GM12878 (cell line): ENCODE results near the gene TRIM6. TPM values are rescaled to one million over a fixed set of nuclear protein-coding genes. Genes with fewer than 3 reads are reported as not detected.

ENCODE experiments used
- ATAC-seq: fragments of 200-7000 bp; cut with Tn5 transposase; 3 replicates; pipeline ENCODE4 v1.9.1; 2020; ENCODE audit warnings: mild to moderate bottlenecking, moderate library complexity
- BruUV-seq: library from RNA; stranded (reverse); fragments of 400-500 nt; replicated peaks from 2 replicates; lab custom pipeline; 2021; lab: Mats Ljungman, UMichigan
- CTCF ChIA-PET: fragments of 300-600 bp; sonication (Branson Sonifier 250); formaldehyde crosslinking; extraction: SDS; loops from one replicate; lab custom pipeline; 2021; ENCODE audit warnings: inconsistent platforms; lab: Yijun Ruan, JAX
- POLR2A ChIA-PET: fragments of 350-600 bp; formaldehyde crosslinking; extraction: SDS; loops from one replicate; lab custom pipeline; 2021; ENCODE audit warnings: inconsistent platforms; lab: Charles Lee
- RAD21 ChIA-PET: fragments of 300-600 bp; sonication (Branson Sonifier 250); formaldehyde crosslinking; loops from one replicate; lab custom pipeline; 2023; ENCODE audit warnings: antibody characterized with exemption; ENCODE audit not compliant: unreplicated experiment; lab: Charles Lee
- SMC1A ChIA-PET: fragments of 300-600 bp; sonication (Branson Sonifier 250); formaldehyde crosslinking; loops from one replicate; lab custom pipeline; 2023; ENCODE audit not compliant: unreplicated experiment, uncharacterized antibody; lab: Charles Lee
- DNase-seq: peaks from one replicate; pipeline ENCODE4 v3.0.0-alpha.2; 2011; ENCODE audit warnings: low read depth, low spot score
- FAIRE-seq: peaks from 3 replicates; lab custom pipeline; 2011; peaks lifted over from hg19 to GRCh38; lab: Jason Lieb, UNC
- H2AFZ ChIP-seq: 2 replicates; pipeline ENCODE4 v1.6.0; 2011; ENCODE audit warnings: low read depth, low read length, control low read depth; ENCODE audit not compliant: control insufficient read depth
- H3K27ac ChIP-seq: 2 replicates; pipeline ENCODE4 v1.5.1; 2011; ENCODE audit warnings: control low read depth; ENCODE audit not compliant: control insufficient read depth, insufficient read depth
- H3K27me3 ChIP-seq, 2 experiments: replicated peaks in 1 of 2; 2 replicates each; pipeline versions ENCODE4 v1.6.0 to v1.6.1; 2011; ENCODE audit warnings: low read length in 1 of 2; ENCODE audit not compliant: control insufficient read depth in 2 of 2, insufficient read depth in 2 of 2
- H3K36me3 ChIP-seq, 2 experiments: 2 replicates each; pipeline ENCODE4 v1.5.1; 2011; ENCODE audit warnings: low read length in 1 of 2; ENCODE audit not compliant: control insufficient read depth in 2 of 2, insufficient read depth in 2 of 2
- H3K4me1 ChIP-seq: 2 replicates; pipeline ENCODE4 v1.6.1; 2011; ENCODE audit warnings: mild to moderate bottlenecking, low read length, moderate library complexity, mixed read lengths; ENCODE audit not compliant: control insufficient read depth, insufficient read depth
- H3K4me2 ChIP-seq: 2 replicates; pipeline ENCODE4 v1.6.0; 2011; ENCODE audit warnings: control low read depth; ENCODE audit not compliant: control insufficient read depth, insufficient read depth
- H3K4me3 ChIP-seq: fragments of 200-600 bp; sonication (generic); 2 replicates; pipeline ENCODE4 v1.5.1; 2016
- H3K79me2 ChIP-seq: 2 replicates; pipeline ENCODE4 v1.6.0; 2011; ENCODE audit warnings: low read length; ENCODE audit not compliant: control insufficient read depth, insufficient read depth
- H3K9ac ChIP-seq: 2 replicates; pipeline ENCODE4 v1.8.0; 2011; ENCODE audit warnings: low read length, control low read depth, mixed read lengths; ENCODE audit not compliant: control insufficient read depth, insufficient read depth
- H3K9me3 ChIP-seq: replicated peaks from 3 replicates; pipeline ENCODE4 v1.5.1; 2011; ENCODE audit warnings: mild to moderate bottlenecking, low read length; ENCODE audit not compliant: control insufficient read depth, insufficient read depth
- H4K20me1 ChIP-seq: 2 replicates; pipeline ENCODE4 v1.6.0; 2011; ENCODE audit not compliant: control insufficient read depth, insufficient read depth
- GABPA ChIP-seq: IDR thresholded peaks from 2 replicates; pipeline ENCODE4 v1.6.1; 2014; ENCODE audit warnings: antibody characterized with exemption, low read depth, mild to moderate bottlenecking, inconsistent platforms
- IRF4 ChIP-seq: IDR thresholded peaks from 2 replicates; pipeline ENCODE4 v1.6.1; 2011; ENCODE audit warnings: low read depth, low read length
- NFYA ChIP-seq: IDR thresholded peaks from 2 replicates; pipeline ENCODE4 v1.6.1; 2011; ENCODE audit warnings: low read depth, mild to moderate bottlenecking, low read length, improper control_type of control experiment, borderline replicate concordance
- NR2C1 ChIP-seq: fragments of 450-650 bp; IDR thresholded peaks from 2 replicates; pipeline ENCODE4 v1.6.1; 2017; ENCODE audit warnings: antibody characterized with exemption, mild to moderate bottlenecking, moderate library complexity
- RUNX3 ChIP-seq: IDR thresholded peaks from 2 replicates; pipeline ENCODE4 v1.6.1; 2012; ENCODE audit warnings: low read length, inconsistent platforms
- WGBS: methylation state at CpG from one replicate; pipeline ENCODE4 v1.1.6; 2016; ENCODE audit warnings: low lambda C conversion rate; ENCODE audit not compliant: insufficient replicate concordance, insufficient coverage; ENCODE audit errors: missing lambda C conversion rate; 5-methylcytosine and 5-hydroxymethylcytosine counted together
- in situ Hi-C: fragments of 300-500 bp; cut with MboI; formaldehyde crosslinking; loops from 9 replicates; pipeline ENCODE4 v1.14.3; 2018; ENCODE audit warnings: mixed read lengths
- intact Hi-C: fragments of 100-400 bp; cut with micrococcal nuclease; formaldehyde crosslinking; loops from one replicate; pipeline ENCODE4 v1.14.2; 2022; ENCODE audit not compliant: unreplicated experiment
- polyA plus RNA-seq, 11 experiments: library from polyadenylated mRNA; depleted of rRNA in 4 of 11; unstranded in 6 of 11; stranded (reverse) in 5 of 11; fragments of >200 nt; fragmentation: Nextera tagmentation in 4 of 11; fragmentation: Illumina TruSeq in 1 of 11; extraction: Ambion mirVana in 4 of 11; extraction: Trizol in 1 of 11; gene quantifications; 1 replicate in 1 of 11; 2 replicates in 10 of 11; pipeline versions ENCODE4 v1.2.1 to v1.2.3, GENCODE V29; 2011 to 2016; ENCODE audit warnings: inconsistent platforms in 2 of 11, missing spikeins in 2 of 11, low read depth in 1 of 11
- total RNA-seq, 4 experiments: library from RNA; depleted of rRNA in 3 of 4; stranded (reverse); fragments of >200 nt in 3 of 4; fragmentation: Illumina TruSeq in 1 of 4; extraction: Trizol in 1 of 4; gene quantifications; 2 replicates each; pipeline versions ENCODE4 v1.2.1 to v1.2.3, GENCODE V29; 2013 to 2021

TRIM6 gene
- total and polyA plus RNA-seq, 10 of the 15 experiments (the other 5 are each of a cell fraction or from before 2014, with no cell fraction given) = 1.4 to 6.8 (median 4.2) TPM

DNA sequence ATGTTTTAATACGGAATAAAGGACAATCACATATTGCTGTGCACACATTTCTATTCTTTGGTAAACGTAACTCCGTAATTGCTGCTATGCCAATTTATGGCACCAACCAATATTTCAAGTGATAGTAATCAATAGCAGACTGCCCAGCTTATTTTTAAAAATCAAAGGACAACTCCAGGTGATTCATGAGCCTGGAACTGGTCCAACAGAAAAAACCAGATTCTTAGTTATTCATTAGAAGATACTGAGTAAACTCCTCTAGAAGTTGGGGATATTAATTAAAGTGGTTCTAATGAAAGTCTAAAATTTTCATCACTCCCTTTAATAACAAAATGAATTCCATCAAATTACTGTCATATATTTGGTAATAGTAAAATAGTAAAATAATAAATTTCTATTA is 38.7 kb upstream of the TRIM6 start:
- in situ Hi-C loops = no loop called here
- FAIRE-seq = no peak
- CTCF ChIA-PET = interaction anchor here (1.8 kb wide), 1 partner anchor 82 kb away, joined by 10 read pairs; no protein-coding TSS in a partner anchor

DNA sequence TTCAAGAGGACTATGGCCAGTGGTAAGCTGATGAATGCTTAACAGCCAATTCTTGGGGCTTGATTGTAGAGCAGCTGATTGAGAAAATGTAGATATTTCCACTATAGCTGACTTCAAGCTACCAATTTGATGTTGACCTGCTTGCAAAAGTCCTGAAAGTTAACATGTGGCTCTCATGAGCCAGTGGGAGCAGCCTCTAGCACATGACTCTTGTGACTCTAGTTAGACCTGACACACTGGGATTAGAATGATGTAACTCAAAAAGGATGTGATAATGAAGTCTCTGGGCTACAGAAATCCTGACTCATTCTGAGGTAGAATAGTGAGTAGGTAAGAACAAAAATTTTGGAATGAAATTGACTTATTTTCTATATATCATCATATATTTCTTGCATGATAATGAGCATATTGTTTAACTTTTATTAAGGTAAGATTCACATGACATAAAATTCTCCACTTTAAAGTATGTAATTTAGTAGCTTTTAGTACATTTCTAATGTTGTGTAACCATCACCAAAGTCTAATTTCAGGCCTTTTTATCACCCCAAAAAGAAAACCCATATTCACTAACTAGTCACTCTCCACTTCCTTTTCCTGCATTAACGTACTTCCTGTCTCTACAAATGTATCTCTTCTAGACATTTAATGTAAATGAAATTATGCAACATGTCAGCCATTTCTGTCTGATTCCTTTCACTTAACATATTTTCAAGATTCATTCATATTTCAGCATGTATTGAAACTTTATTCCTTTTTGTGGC is 32.0 kb upstream of the TRIM6 start:
- Histone ChIP-seq H3K36me3 (no peaks in the 10 kb centered on the region), H3K79me2 (no peaks in the 10 kb centered on the region), H3K9ac (no peak overlapping the region), H2AFZ (no peak overlapping the region), H3K4me3 (no peak overlapping the region), H4K20me1 (no peaks in the 10 kb centered on the region), H3K9me3 (no peaks in the 10 kb centered on the region), H3K4me2 (no peak overlapping the region), H3K27me3 (no peaks in the 10 kb centered on the region), H3K4me1 (no peaks in the 10 kb centered on the region), H3K27ac (no peak overlapping the region)
- ChIA-PET RAD21 (no interaction called here), CTCF (interaction anchor here (1.0 kb wide), 1 partner anchor 9 kb away, joined by 3 read pairs; no protein-coding TSS in a partner anchor), POLR2A (no interaction called here), SMC1A (no interaction called here)
- intact Hi-C loops = no loop called here
- 0% methylated on average over 1 of the region's 1 CpG for WGBS
- ATAC-seq (no peak), FAIRE-seq (no peak), DNase-seq (no peak)
- TF ChIP-seq GABPA (0 out of 2 replicates have a peak, but pooled peaks have one; percentile 25), IRF4 (no peak), RUNX3 (no peak)
- no TSS peak for BruUV-seq
- in situ Hi-C loops = no loop called here

More for the DNA sequence above, 38.7 kb upstream of the TRIM6 start:
- Histone ChIP-seq H3K36me3 (no peaks in the 10 kb centered on the region), H3K9ac (no peak overlapping the region), H3K27me3 (no peaks in the 10 kb centered on the region), H3K4me2 (no peak overlapping the region), H3K9me3 (no peaks in the 10 kb centered on the region), H3K4me1 (no peaks in the 10 kb centered on the region), H3K4me3 (no peak overlapping the region), H3K79me2 (no peaks in the 10 kb centered on the region), H3K27ac (no peak overlapping the region), H2AFZ (no peak overlapping the region), H4K20me1 (no peaks in the 10 kb centered on the region)
- no peak for DNase-seq
- WGBS = 53% methylated on average over 3 of the region's 3 CpGs
- TF ChIP-seq NFYA = no peak
- TF ChIP-seq NR2C1 = no peak
- no TSS peak for BruUV-seq
- no peak for ATAC-seq
- intact Hi-C loops = loop anchor here (10.0 kb wide), 1 partner anchor 433 kb away; no protein-coding TSS in a partner anchor
- ChIA-PET RAD21 (no interaction called here), POLR2A (no interaction called here), SMC1A (interaction anchor here (1.0 kb wide), 1 partner anchor 81 kb away, joined by 3 read pairs; no protein-coding TSS in a partner anchor)
